GM21528 (cell line): Measurements from ENCODE around the gene CRELD2.
"Not testable (repeated sequence)": the region's sequence is repeated elsewhere in the genome, so short reads cannot be mapped to it uniquely, and the experiment has no call there.

Source experiments
- ATAC-seq: cut with Tn5 transposase; IDR thresholded peaks from one replicate; pipeline ENCODE4 v1.9.1; 2021; ENCODE audit warnings: mild to moderate bottlenecking, moderate library complexity; ENCODE audit not compliant: unreplicated experiment, low FRiP score

The CRELD2 gene

GRCh38 chr22:49942565-49943404 is 24.4 kb downstream of the CRELD2 start:
- ATAC-seq, result no peak

- no peak for ATAC-seq
Observed at GRCh38 chr22:49943405-49943765, 25.0 kb downstream of the CRELD2 start.

GRCh38 chr22:49943771-49944398 is 25.5 kb downstream of the CRELD2 start:
- no peak for ATAC-seq

- ATAC-seq, result no peak
Observed at GRCh38 chr22:49944399-49944891, 26.0 kb downstream of the CRELD2 start.

GRCh38 chr22:49945042-49945794 is 26.8 kb downstream of the CRELD2 start:
- not testable (repeated sequence) for ATAC-seq

GRCh38 chr22:49946612-49947295 is 28.3 kb downstream of the CRELD2 start:
- no peak for ATAC-seq

- no peak for ATAC-seq
Observed at GRCh38 chr22:49947296-49947622, 28.8 kb downstream of the CRELD2 start.

- ATAC-seq, result no peak
Observed at GRCh38 chr22:49948116-49948957, 29.9 kb downstream of the CRELD2 start.

- ATAC-seq, result no peak
Observed at GRCh38 chr22:49948958-49949913, 30.8 kb downstream of the CRELD2 start.

- no peak for ATAC-seq
Observed at GRCh38 chr22:49949914-49950292, 31.5 kb downstream of the CRELD2 start.

- no peak for ATAC-seq
Observed at GRCh38 chr22:49950396-49950994, 32.1 kb downstream of the CRELD2 start.

- ATAC-seq, result no peak
Observed at GRCh38 chr22:49951000-49951677, 32.7 kb downstream of the CRELD2 start.

- ATAC-seq, result no peak
Observed at GRCh38 chr22:49951678-49951985, 33.2 kb downstream of the CRELD2 start.

- ATAC-seq, result no peak
Observed at GRCh38 chr22:49951986-49952896, 33.8 kb downstream of the CRELD2 start.

- ATAC-seq, result no peak
Observed at GRCh38 chr22:49953027-49953679, 34.7 kb downstream of the CRELD2 start.

- no peak for ATAC-seq
Observed at GRCh38 chr22:49953680-49954344, 35.4 kb downstream of the CRELD2 start.
